HepG2 (cell line): ENCODE results near the gene OR7G3. TPM values are rescaled to one million over a fixed set of nuclear protein-coding genes. Genes with fewer than 3 reads are reported as not detected.

Source experiments
- GZF1 ChIP-seq: sonication (generic); formaldehyde crosslinking; IDR thresholded peaks from 2 replicates; pipeline ENCODE4 v1.5.1; 2020; ENCODE audit warnings: mild to moderate bottlenecking, missing genetic modification reagents
- KDM6A ChIP-seq: IDR thresholded peaks from 2 replicates; pipeline ENCODE4 v1.6.1; 2016; ENCODE audit warnings: low read depth
- SMC3 ChIP-seq: IDR thresholded peaks from 2 replicates; pipeline ENCODE4 v1.6.1; 2011; ENCODE audit warnings: low read length, improper control_type of control experiment
- SP5 ChIP-seq: IDR thresholded peaks from 2 replicates; pipeline ENCODE4 v1.6.1; 2016; ENCODE audit warnings: low read depth, borderline replicate concordance
- SRSF4 ChIP-seq: fragments of 200-400 bp; formaldehyde crosslinking; IDR thresholded peaks from one replicate; pipeline ENCODE4 v1.6.1; 2018; ENCODE audit warnings: mild to moderate bottlenecking, low read depth, low read length, moderate library complexity; ENCODE audit not compliant: poor library complexity, severe bottlenecking
- ZC3H13 ChIP-seq: sonication (generic); formaldehyde crosslinking; IDR thresholded peaks from 2 replicates; pipeline ENCODE4 v1.8.1; 2023; ENCODE audit warnings: mild to moderate bottlenecking, missing genetic modification reagents, moderate library complexity
- ZNF484 ChIP-seq: sonication (generic); formaldehyde crosslinking; IDR thresholded peaks from 2 replicates; pipeline ENCODE4 v1.5.1; 2020; ENCODE audit warnings: mild to moderate bottlenecking, low read depth, missing genetic modification reagents, borderline replicate concordance
- ZNF577 ChIP-seq: sonication (generic); formaldehyde crosslinking; IDR thresholded peaks from 2 replicates; pipeline ENCODE4 v1.4.0; 2020; ENCODE audit warnings: mild to moderate bottlenecking, low read depth, missing genetic modification reagents, borderline replicate concordance
- polyA plus RNA-seq, 8 experiments: library from polyadenylated mRNA; depleted of rRNA in 3 of 8; stranded (reverse) in 7 of 8; unstranded in 1 of 8; fragments of >200 nt; fragmentation: Illumina TruSeq in 4 of 8; extraction: Trizol in 4 of 8; gene quantifications; 2 replicates each; pipeline versions ENCODE4 v1.2.1 to v1.2.3, GENCODE V29; 2011 to 2016; ENCODE audit warnings: low read depth in 4 of 8, missing spikeins in 1 of 8, mixed read lengths in 1 of 8; ENCODE audit not compliant: insufficient read depth in 1 of 8
- total RNA-seq, 5 experiments: library from RNA; depleted of rRNA; stranded (reverse); fragments of >200 nt; fragmentation: Illumina TruSeq; extraction: Trizol; gene quantifications; 2 replicates each; pipeline ENCODE4 v1.2.3, GENCODE V29; 2016; ENCODE audit warnings: low read depth in 1 of 5
- TF ChIP-seq, protein P1 (sequence below): sonication (generic); formaldehyde crosslinking; conservative IDR thresholded peaks from 2 replicates; pipeline ENCODE4 v1.4.0; 2020; ENCODE audit warnings: mild to moderate bottlenecking, missing genetic modification reagents, moderate library complexity
- TF ChIP-seq, protein P2 (sequence below): sonication (generic); formaldehyde crosslinking; IDR thresholded peaks from 2 replicates; pipeline ENCODE4 v1.5.0; 2020; ENCODE audit warnings: missing genetic modification reagents
- TF ChIP-seq, protein P3 (sequence below): sonication (generic); formaldehyde crosslinking; IDR thresholded peaks from 2 replicates; pipeline ENCODE4 v1.8.0; 2022; ENCODE audit warnings: missing genetic modification reagents, mild to moderate bottlenecking, borderline replicate concordance

The OR7G3 gene
- total and polyA plus RNA-seq, 2 of the 13 experiments (the other 11 are each of a cell fraction or from before 2014, with no cell fraction given), result not detected

DNA sequence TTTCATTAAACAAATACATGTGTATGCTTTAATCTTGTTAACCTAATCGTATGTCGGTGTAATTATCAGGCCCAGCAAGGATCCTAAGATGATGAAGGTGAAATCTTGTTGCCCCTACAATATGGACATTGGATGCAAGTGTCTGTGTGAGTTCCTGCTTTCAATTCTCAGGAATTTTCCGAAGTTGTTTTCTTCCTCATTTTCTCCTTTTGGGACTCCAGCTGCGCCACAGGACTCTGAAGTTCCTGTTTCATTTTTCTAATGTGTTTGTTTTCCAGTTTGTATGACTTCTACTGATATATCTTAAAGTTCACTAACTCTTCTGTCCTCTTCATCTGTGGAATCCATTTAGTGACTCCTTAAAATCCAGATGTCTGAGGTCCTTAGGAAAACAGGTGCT is 40.1 kb upstream of the OR7G3 start (continued):
- TF ChIP-seq, protein P1, sequence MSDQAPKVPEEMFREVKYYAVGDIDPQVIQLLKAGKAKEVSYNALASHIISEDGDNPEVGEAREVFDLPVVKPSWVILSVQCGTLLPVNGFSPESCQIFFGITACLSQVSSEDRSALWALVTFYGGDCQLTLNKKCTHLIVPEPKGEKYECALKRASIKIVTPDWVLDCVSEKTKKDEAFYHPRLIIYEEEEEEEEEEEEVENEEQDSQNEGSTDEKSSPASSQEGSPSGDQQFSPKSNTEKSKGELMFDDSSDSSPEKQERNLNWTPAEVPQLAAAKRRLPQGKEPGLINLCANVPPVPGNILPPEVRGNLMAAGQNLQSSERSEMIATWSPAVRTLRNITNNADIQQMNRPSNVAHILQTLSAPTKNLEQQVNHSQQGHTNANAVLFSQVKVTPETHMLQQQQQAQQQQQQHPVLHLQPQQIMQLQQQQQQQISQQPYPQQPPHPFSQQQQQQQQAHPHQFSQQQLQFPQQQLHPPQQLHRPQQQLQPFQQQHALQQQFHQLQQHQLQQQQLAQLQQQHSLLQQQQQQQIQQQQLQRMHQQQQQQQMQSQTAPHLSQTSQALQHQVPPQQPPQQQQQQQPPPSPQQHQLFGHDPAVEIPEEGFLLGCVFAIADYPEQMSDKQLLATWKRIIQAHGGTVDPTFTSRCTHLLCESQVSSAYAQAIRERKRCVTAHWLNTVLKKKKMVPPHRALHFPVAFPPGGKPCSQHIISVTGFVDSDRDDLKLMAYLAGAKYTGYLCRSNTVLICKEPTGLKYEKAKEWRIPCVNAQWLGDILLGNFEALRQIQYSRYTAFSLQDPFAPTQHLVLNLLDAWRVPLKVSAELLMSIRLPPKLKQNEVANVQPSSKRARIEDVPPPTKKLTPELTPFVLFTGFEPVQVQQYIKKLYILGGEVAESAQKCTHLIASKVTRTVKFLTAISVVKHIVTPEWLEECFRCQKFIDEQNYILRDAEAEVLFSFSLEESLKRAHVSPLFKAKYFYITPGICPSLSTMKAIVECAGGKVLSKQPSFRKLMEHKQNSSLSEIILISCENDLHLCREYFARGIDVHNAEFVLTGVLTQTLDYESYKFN (CRISPR knock-in tag), result no peak
- TF ChIP-seq ZNF484 (no peak), KDM6A (no peak), SRSF4 (no peak), ZNF577 (CRISPR knock-in tag) (no peak), ZC3H13 (no peak), GZF1 (CRISPR knock-in tag) (no peak), SMC3 (no peak), SP5 (CRISPR knock-in tag) (no peak)
- TF ChIP-seq, protein P2, sequence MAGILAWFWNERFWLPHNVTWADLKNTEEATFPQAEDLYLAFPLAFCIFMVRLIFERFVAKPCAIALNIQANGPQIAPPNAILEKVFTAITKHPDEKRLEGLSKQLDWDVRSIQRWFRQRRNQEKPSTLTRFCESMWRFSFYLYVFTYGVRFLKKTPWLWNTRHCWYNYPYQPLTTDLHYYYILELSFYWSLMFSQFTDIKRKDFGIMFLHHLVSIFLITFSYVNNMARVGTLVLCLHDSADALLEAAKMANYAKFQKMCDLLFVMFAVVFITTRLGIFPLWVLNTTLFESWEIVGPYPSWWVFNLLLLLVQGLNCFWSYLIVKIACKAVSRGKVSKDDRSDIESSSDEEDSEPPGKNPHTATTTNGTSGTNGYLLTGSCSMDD (CRISPR knock-in tag), result no peak
- TF ChIP-seq, protein P3, sequence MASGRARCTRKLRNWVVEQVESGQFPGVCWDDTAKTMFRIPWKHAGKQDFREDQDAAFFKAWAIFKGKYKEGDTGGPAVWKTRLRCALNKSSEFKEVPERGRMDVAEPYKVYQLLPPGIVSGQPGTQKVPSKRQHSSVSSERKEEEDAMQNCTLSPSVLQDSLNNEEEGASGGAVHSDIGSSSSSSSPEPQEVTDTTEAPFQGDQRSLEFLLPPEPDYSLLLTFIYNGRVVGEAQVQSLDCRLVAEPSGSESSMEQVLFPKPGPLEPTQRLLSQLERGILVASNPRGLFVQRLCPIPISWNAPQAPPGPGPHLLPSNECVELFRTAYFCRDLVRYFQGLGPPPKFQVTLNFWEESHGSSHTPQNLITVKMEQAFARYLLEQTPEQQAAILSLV (CRISPR knock-in tag), result no peak
